ENCODE measurements around the gene C10orf120.

DNA sequence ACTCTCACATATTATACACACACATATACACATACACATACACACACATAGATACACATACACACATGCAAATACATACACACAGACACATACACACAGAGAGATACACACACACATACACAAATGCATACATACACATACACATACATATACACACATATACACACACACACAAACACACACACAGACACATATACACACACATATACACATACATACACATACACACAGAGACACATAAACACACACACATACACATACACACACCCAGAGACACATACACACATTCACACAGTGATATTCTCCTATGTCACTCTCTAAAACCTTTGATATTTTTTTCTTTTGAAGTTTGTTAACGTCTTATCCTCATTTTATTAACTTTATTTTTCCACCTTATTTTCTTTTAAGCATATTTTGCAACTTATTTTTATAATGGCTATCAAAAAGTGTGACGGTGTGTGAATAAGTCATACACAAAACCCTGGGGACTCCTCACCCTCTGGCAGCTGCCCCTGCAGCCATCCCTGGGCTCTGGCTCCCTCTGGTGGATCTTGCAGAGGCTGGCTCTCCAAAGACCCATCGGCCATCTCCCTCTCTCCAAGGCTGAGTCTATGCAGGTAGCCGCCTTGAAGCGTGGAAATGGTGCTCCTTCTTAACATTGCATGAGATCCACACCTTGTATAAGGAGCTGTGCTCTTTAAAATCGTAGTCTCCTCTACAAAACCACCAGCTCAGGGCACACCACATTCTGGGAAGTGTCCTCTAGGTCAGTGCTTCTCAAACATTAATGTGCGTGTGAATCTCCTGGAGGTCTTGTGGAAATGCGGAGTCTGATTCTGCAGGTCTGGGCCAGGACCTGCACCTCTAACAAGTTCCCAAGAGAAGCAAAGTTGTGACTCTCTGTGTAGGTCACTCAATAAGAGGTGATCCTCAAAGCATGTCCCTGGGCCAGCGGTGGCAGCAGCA, 4.1 kb upstream of the C10orf120 start:
- TF ChIP-seq POLR2AphosphoS5 (IDR thresholded peaks at IDR 0.05; ENCODE audit: low read depth), result no peak
- TF ChIP-seq, protein P1, sequence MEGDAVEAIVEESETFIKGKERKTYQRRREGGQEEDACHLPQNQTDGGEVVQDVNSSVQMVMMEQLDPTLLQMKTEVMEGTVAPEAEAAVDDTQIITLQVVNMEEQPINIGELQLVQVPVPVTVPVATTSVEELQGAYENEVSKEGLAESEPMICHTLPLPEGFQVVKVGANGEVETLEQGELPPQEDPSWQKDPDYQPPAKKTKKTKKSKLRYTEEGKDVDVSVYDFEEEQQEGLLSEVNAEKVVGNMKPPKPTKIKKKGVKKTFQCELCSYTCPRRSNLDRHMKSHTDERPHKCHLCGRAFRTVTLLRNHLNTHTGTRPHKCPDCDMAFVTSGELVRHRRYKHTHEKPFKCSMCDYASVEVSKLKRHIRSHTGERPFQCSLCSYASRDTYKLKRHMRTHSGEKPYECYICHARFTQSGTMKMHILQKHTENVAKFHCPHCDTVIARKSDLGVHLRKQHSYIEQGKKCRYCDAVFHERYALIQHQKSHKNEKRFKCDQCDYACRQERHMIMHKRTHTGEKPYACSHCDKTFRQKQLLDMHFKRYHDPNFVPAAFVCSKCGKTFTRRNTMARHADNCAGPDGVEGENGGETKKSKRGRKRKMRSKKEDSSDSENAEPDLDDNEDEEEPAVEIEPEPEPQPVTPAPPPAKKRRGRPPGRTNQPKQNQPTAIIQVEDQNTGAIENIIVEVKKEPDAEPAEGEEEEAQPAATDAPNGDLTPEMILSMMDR (IDR thresholded peaks at IDR 0.05; ENCODE audit: insufficient read depth, low read length), result peak; percentile 77
- TF ChIP-seq GABPA (IDR thresholded peaks at IDR 0.05; ENCODE audit: low read depth), result no peak
